K562 (cell line): ENCODE results near the gene KLK14. TPM values are rescaled to one million over a fixed set of nuclear protein-coding genes. Genes with fewer than 3 reads are reported as not detected.

Experiments used
- ATAC-seq: fragments of 200-7000 bp; cut with Tn5 transposase; 3 replicates; pipeline ENCODE4 v1.9.1; 2020; ENCODE audit warnings: moderate library complexity
- BruUV-seq: library from RNA; stranded (reverse); fragments of 400-500 nt; replicated peaks from 2 replicates; lab custom pipeline; 2021; lab: Mats Ljungman, UMichigan
- CTCF ChIA-PET: fragments of 300-600 bp; formaldehyde crosslinking; extraction: SDS; loops from one replicate; lab custom pipeline; 2021; ENCODE audit warnings: low intra/inter-chr PET ratio; lab: Yijun Ruan, JAX
- POLR2A ChIA-PET: fragments of 300-600, 350-650 bp; sonication (Branson Sonifier 250); formaldehyde crosslinking; extraction: SDS; loops from one replicate; lab custom pipeline; 2021; ENCODE audit warnings: antibody characterized with exemption, inconsistent platforms; lab: Yijun Ruan, JAX
- DNase-seq, 4 experiments: peaks; one replicate each; pipeline versions ENCODE4 v3.0.0 to v3.0.0-alpha.2; 2011 to 2018; ENCODE audit warnings: low spot score in 3 of 4, mixed read lengths in 3 of 4; ENCODE audit errors: extremely low read depth in 1 of 4
- FAIRE-seq: peaks from 2 replicates; lab custom pipeline; 2011; peaks lifted over from hg19 to GRCh38; lab: Jason Lieb, UNC
- H2AFZ ChIP-seq: 2 replicates; pipeline ENCODE4 v1.6.0; 2011; ENCODE audit warnings: low read depth, low read length, control low read depth, inconsistent platforms
- H3K27ac ChIP-seq: fragments of 200-600 bp; 3 replicates; pipeline ENCODE4 v1.8.0; 2011; ENCODE audit warnings: low read depth, mild to moderate bottlenecking, control low read depth, inconsistent platforms, low read length, moderate library complexity, mixed read lengths; ENCODE audit errors: extremely low read depth
- H3K27me3 ChIP-seq, 2 experiments: fragments of 300-600 bp in 1 of 2; 2 replicates in 1 of 2; 3 replicates in 1 of 2; pipeline versions ENCODE4 v1.6.0 to v1.8.0; 2011; ENCODE audit warnings: inconsistent platforms in 2 of 2, low read length in 2 of 2, mild to moderate bottlenecking in 1 of 2, mixed read lengths in 1 of 2, moderate library complexity in 1 of 2; ENCODE audit not compliant: control insufficient read depth in 2 of 2, insufficient read depth in 2 of 2
- H3K36me3 ChIP-seq: fragments of 300-600 bp; 3 replicates; pipeline ENCODE4 v1.8.0; 2011; ENCODE audit warnings: mild to moderate bottlenecking, low read length, inconsistent platforms; ENCODE audit not compliant: control insufficient read depth, insufficient read depth
- H3K4me1 ChIP-seq, 2 experiments: fragments of 200-600 bp in 1 of 2; replicated peaks in 1 of 2; 2 replicates in 1 of 2; 3 replicates in 1 of 2; pipeline versions ENCODE4 v1.5.1 to v1.8.0; 2011; ENCODE audit warnings: inconsistent platforms in 2 of 2, low read length in 2 of 2, mild to moderate bottlenecking in 1 of 2, mixed read lengths in 1 of 2, moderate library complexity in 1 of 2; ENCODE audit not compliant: control insufficient read depth in 2 of 2, insufficient read depth in 2 of 2
- H3K4me2 ChIP-seq: 2 replicates; pipeline ENCODE4 v1.6.1; 2011; ENCODE audit warnings: low read length, control low read depth, inconsistent platforms, mixed read lengths; ENCODE audit not compliant: insufficient read depth
- H3K4me3 ChIP-seq: fragments of 200-600 bp; sonication (generic), shearing (Covaris generic); 2 replicates; pipeline ENCODE4 v1.5.1; 2016; ENCODE audit warnings: control low read depth, inconsistent platforms
- H3K79me2 ChIP-seq: fragments of 200-600 bp; 3 replicates; pipeline ENCODE4 v1.8.0; 2011; ENCODE audit warnings: low read length, inconsistent platforms; ENCODE audit not compliant: control insufficient read depth, insufficient read depth
- H3K9ac ChIP-seq, 2 experiments: 2 replicates each; pipeline versions ENCODE4 v1.6.0 to v1.6.1; 2011; ENCODE audit warnings: low read depth in 2 of 2, low read length in 2 of 2, control low read depth in 1 of 2, inconsistent platforms in 1 of 2, mild to moderate bottlenecking in 1 of 2, mixed read lengths in 1 of 2; ENCODE audit not compliant: insufficient read depth in 1 of 2
- H3K9me1 ChIP-seq: one replicate; pipeline ENCODE4 v1.6.0; 2011; ENCODE audit warnings: inconsistent platforms, mild to moderate bottlenecking, low read length, moderate library complexity; ENCODE audit not compliant: control insufficient read depth, insufficient read depth
- H3K9me3 ChIP-seq: replicated peaks from 2 replicates; pipeline ENCODE4 v1.5.1; 2011; ENCODE audit warnings: low read depth, low read length, inconsistent platforms; ENCODE audit not compliant: control insufficient read depth, insufficient read depth
- H4K20me1 ChIP-seq: replicated peaks from 2 replicates; pipeline ENCODE4 v1.6.1; 2011; ENCODE audit warnings: low read length, inconsistent platforms, mixed read lengths; ENCODE audit not compliant: control insufficient read depth, insufficient read depth
- FOXP4 ChIP-seq: sonication (generic); formaldehyde crosslinking; IDR thresholded peaks from 2 replicates; pipeline ENCODE4 v1.8.0; 2022; ENCODE audit warnings: mild to moderate bottlenecking, missing genetic modification reagents, borderline replicate concordance
- HIVEP1 ChIP-seq: fragments of 250-450 bp; sonication (Bioruptor Pico); IDR thresholded peaks from 2 replicates; pipeline ENCODE4 v1.4.0; 2020; ENCODE audit warnings: mild to moderate bottlenecking
- NR2C1 ChIP-seq, 2 experiments: fragments of 450-650 bp; IDR thresholded peaks; 2 replicates each; pipeline ENCODE4 v1.6.1; 2017; ENCODE audit warnings: mild to moderate bottlenecking in 2 of 2, antibody characterized with exemption in 1 of 2, inconsistent platforms in 1 of 2, missing compliant biosample characterization in 1 of 2, missing genetic modification characterization in 1 of 2
- SMC3 ChIP-seq: conservative IDR thresholded peaks from 2 replicates; pipeline ENCODE4 v1.6.1; 2011; ENCODE audit warnings: low read depth, low read length, improper control_type of control experiment; ENCODE audit not compliant: insufficient read depth
- USF2 ChIP-seq: sonication (generic); formaldehyde crosslinking; IDR thresholded peaks from 2 replicates; pipeline ENCODE4 v1.5.0; 2020; ENCODE audit warnings: missing genetic modification reagents
- ZFX ChIP-seq: sonication (generic); formaldehyde crosslinking; IDR thresholded peaks from 2 replicates; pipeline ENCODE4 v1.8.0; 2022; ENCODE audit warnings: mild to moderate bottlenecking, missing genetic modification reagents, moderate library complexity
- ZNF140 ChIP-seq: fragments of 250-450 bp; sonication (Bioruptor Pico); IDR thresholded peaks from 2 replicates; pipeline ENCODE4 v1.8.0; 2021; ENCODE audit warnings: moderate library complexity, mild to moderate bottlenecking, inconsistent platforms
- WGBS: fragments of 100-300 bp; shearing (Covaris generic); methylation state at CpG from one replicate; pipeline ENCODE4 v1.1.6; 2016; ENCODE audit warnings: low coverage, mixed read lengths; ENCODE audit not compliant: insufficient coverage; ENCODE audit errors: missing lambda C conversion rate; 5-methylcytosine and 5-hydroxymethylcytosine counted together
- in situ Hi-C: fragments of 300-500 bp; cut with MboI; formaldehyde crosslinking; loops from 4 replicates; pipeline ENCODE4 v1.15.0; 2018; ENCODE audit warnings: inconsistent platforms, mixed read lengths
- intact Hi-C: fragments of 100-400 bp; cut with micrococcal nuclease; formaldehyde crosslinking; loops from 2 replicates; pipeline ENCODE4 v1.14.2; 2022
- polyA plus RNA-seq, 8 experiments: library from polyadenylated mRNA; depleted of rRNA in 4 of 8; stranded (reverse) in 5 of 8; unstranded in 3 of 8; fragments of >200 nt; fragmentation: Nextera tagmentation in 2 of 8; fragmentation: Illumina TruSeq in 1 of 8; extraction: Ambion mirVana in 2 of 8; extraction: Trizol in 1 of 8; gene quantifications; 2 replicates each; pipeline versions ENCODE4 v1.2.1 to v1.2.3, GENCODE V29; 2011 to 2014; ENCODE audit warnings: inconsistent platforms in 1 of 8, missing spikeins in 1 of 8
- total RNA-seq, 7 experiments: library from RNA; depleted of rRNA in 6 of 7; stranded (reverse); fragments of >200 nt in 6 of 7; fragmentation: Illumina TruSeq in 2 of 7; extraction: Trizol in 2 of 7; gene quantifications; 2 replicates each; pipeline versions ENCODE4 v1.2.1 to v1.2.3, GENCODE V29; 2011 to 2021; ENCODE audit warnings: low replicate concordance in 1 of 7

KLK14 gene
- total and polyA plus RNA-seq, 9 of the 15 experiments (the other 6 are each of a cell fraction or from before 2014, with no cell fraction given) = not detected

GRCh38 chr19:51031220-51031879, 51.3 kb downstream of the KLK14 start (continued):
- peak; percentile 88 for TF ChIP-seq NR2C1 (IDR thresholded peaks at IDR 0.05)
- TF ChIP-seq NR2C1 (tag; IDR thresholded peaks at IDR 0.05) = peak; percentile 77
- no peak for TF ChIP-seq FOXP4
- no peak for TF ChIP-seq HIVEP1 (CRISPR knock-in tag)
- no peak for TF ChIP-seq USF2
- TF ChIP-seq ZNF140 = no peak
- TF ChIP-seq ZFX (CRISPR knock-in tag) = no peak
- TF ChIP-seq, all 486 proteins: peak for 3

- DNase-seq = no peak
- Histone ChIP-seq H3K9me1 (peaks cover 2% of the 10 kb centered on the region), H4K20me1 (no peaks in the 10 kb centered on the region), H3K4me2 (no peak overlapping the region), H3K27ac (no peak overlapping the region), H3K4me3 (no peak overlapping the region), H3K27me3 (peaks cover 15 to 58% of the 10 kb centered on the region in 2 experiments), H2AFZ (no peak overlapping the region), H3K79me2 (no peaks in the 10 kb centered on the region), H3K9ac (no peak overlapping the region), H3K36me3 (no peaks in the 10 kb centered on the region), H3K4me1 (peaks cover 0 to 14% of the 10 kb centered on the region in 2 experiments; a peak in 2 of 5 replicates), H3K9me3 (no peaks in the 10 kb centered on the region)
- POLR2A ChIA-PET = no interaction called here
- ATAC-seq = no peak
- FAIRE-seq = no peak
- 5% methylated on average over 12 of the region's 13 CpGs for WGBS
- CTCF ChIA-PET = no interaction called here
- no peak for TF ChIP-seq SMC3
- BruUV-seq = no TSS peak
- intact Hi-C loops = no loop called here
- in situ Hi-C loops = no loop called here
These were observed 52.1 kb downstream of the KLK14 start for GRCh38 chr19:51030631-51031030.
